Stimulated activated CD4-positive, alpha-beta T cell treated with anti-CD3 and anti-CD28 coated beads, Interleukin-1b, Interleukin-23, amount 100 ng/mL, for 48 hours (primary cell): ENCODE results near the gene HLCS.

Experiments used
- DNase-seq: peaks from one replicate; pipeline ENCODE4 v3.0.0-alpha.2; 2020

HLCS gene

GRCh38 chr21:36914244-36915013 lies 52.0 kb downstream of the HLCS start:
- no peak for DNase-seq

- no peak for DNase-seq
Observed at GRCh38 chr21:36913247-36914169, 53.0 kb downstream of the HLCS start.

- no peak for DNase-seq
Observed at GRCh38 chr21:36910581-36911307, 55.7 kb downstream of the HLCS start.

GRCh38 chr21:36909901-36910561 lies 56.4 kb downstream of the HLCS start:
- DNase-seq: no peak

GRCh38 chr21:36909423-36909822 lies 57.0 kb downstream of the HLCS start:
- no peak for DNase-seq

GRCh38 chr21:36908260-36908908 lies 58.1 kb downstream of the HLCS start:
- no peak for DNase-seq

GRCh38 chr21:36904093-36904666 lies 62.3 kb downstream of the HLCS start:
- DNase-seq: no peak

GRCh38 chr21:36902793-36903192 lies 63.7 kb downstream of the HLCS start:
- no peak for DNase-seq

GRCh38 chr21:36902331-36902730 lies 64.1 kb downstream of the HLCS start:
- DNase-seq: no peak

GRCh38 chr21:36901575-36901974 lies 64.9 kb downstream of the HLCS start:
- DNase-seq: no peak

- DNase-seq: no peak
Observed at GRCh38 chr21:36893581-36893980, 72.9 kb downstream of the HLCS start.

- no peak for DNase-seq
Observed at GRCh38 chr21:36892201-36892600, 74.3 kb downstream of the HLCS start.

GRCh38 chr21:36891692-36892091 lies 74.8 kb downstream of the HLCS start:
- DNase-seq: no peak

GRCh38 chr21:36891121-36891520 lies 75.3 kb downstream of the HLCS start:
- no peak for DNase-seq

GRCh38 chr21:36890086-36890485 lies 76.4 kb downstream of the HLCS start:
- DNase-seq: no peak

GRCh38 chr21:36889401-36889800 lies 77.1 kb downstream of the HLCS start:
- DNase-seq: no peak

GRCh38 chr21:36888466-36888865 lies 78.0 kb downstream of the HLCS start:
- no peak for DNase-seq

GRCh38 chr21:36887963-36888362 lies 78.5 kb downstream of the HLCS start:
- no peak for DNase-seq

- DNase-seq: no peak
Observed at GRCh38 chr21:36883532-36884486, 82.7 kb downstream of the HLCS start.

GRCh38 chr21:36882776-36883175 lies 83.7 kb downstream of the HLCS start:
- no peak for DNase-seq

- DNase-seq: no peak
Observed at GRCh38 chr21:36881228-36881627, 85.2 kb downstream of the HLCS start.
